WTC11 (cell line): Measurements from ENCODE around the gene CACNA2D1.

Experiments used
- ATF3 ChIP-seq: sonication (generic); formaldehyde crosslinking; conservative IDR thresholded peaks from 2 replicates; pipeline ENCODE4 v1.8.1; 2022; ENCODE audit warnings: mild to moderate bottlenecking, missing genetic modification reagents
- CBFB ChIP-seq: sonication (generic); formaldehyde crosslinking; IDR thresholded peaks from 2 replicates; pipeline ENCODE4 v1.8.1; 2022; ENCODE audit warnings: mild to moderate bottlenecking, low read depth, missing genetic modification reagents
- CTCF ChIP-seq: fragments of 200-600 bp; IDR thresholded peaks from 2 replicates; pipeline ENCODE4 v1.8.0; 2022; ENCODE audit warnings: antibody characterized with exemption
- ESRRA ChIP-seq: sonication (generic); formaldehyde crosslinking; IDR thresholded peaks from 2 replicates; pipeline ENCODE4 v1.8.1; 2022; ENCODE audit warnings: mild to moderate bottlenecking, missing genetic modification reagents, borderline replicate concordance
- FOXJ3 ChIP-seq: sonication (generic); formaldehyde crosslinking; IDR thresholded peaks from 2 replicates; pipeline ENCODE4 v1.9.0; 2021; ENCODE audit warnings: missing genetic modification reagents, mild to moderate bottlenecking, borderline replicate concordance
- GABPB1 ChIP-seq: sonication (generic); formaldehyde crosslinking; IDR thresholded peaks from 2 replicates; pipeline ENCODE4 v1.8.1; 2023; ENCODE audit warnings: mild to moderate bottlenecking, missing genetic modification reagents
- IRF2 ChIP-seq: sonication (generic); formaldehyde crosslinking; IDR thresholded peaks from 2 replicates; pipeline ENCODE4 v1.8.0; 2022; ENCODE audit warnings: low read depth, missing genetic modification reagents, borderline replicate concordance
- JUN ChIP-seq: sonication (generic); formaldehyde crosslinking; IDR thresholded peaks from 2 replicates; pipeline ENCODE4 v1.8.0; 2023; ENCODE audit warnings: mild to moderate bottlenecking, missing genetic modification reagents
- PRDM15 ChIP-seq: sonication (generic); formaldehyde crosslinking; IDR thresholded peaks from 2 replicates; pipeline ENCODE4 v1.8.0; 2022; ENCODE audit warnings: missing genetic modification reagents
- PRRX2 ChIP-seq: fragments of 250-450 bp; sonication (Bioruptor Pico); IDR thresholded peaks from 2 replicates; pipeline ENCODE4 v1.8.0; 2021; ENCODE audit warnings: mild to moderate bottlenecking
- SP1 ChIP-seq: sonication (generic); formaldehyde crosslinking; conservative IDR thresholded peaks from 2 replicates; pipeline ENCODE4 v1.8.1; 2022; ENCODE audit warnings: missing genetic modification reagents
- TCF7 ChIP-seq: sonication (generic); formaldehyde crosslinking; IDR thresholded peaks from 2 replicates; pipeline ENCODE4 v1.8.0; 2022; ENCODE audit warnings: mild to moderate bottlenecking, low read depth, missing genetic modification reagents, moderate library complexity
- ZBTB43 ChIP-seq: sonication (generic); formaldehyde crosslinking; IDR thresholded peaks from 2 replicates; pipeline ENCODE4 v1.8.1; 2023; ENCODE audit warnings: mild to moderate bottlenecking, missing genetic modification reagents
- ZNF317 ChIP-seq: sonication (generic); formaldehyde crosslinking; IDR thresholded peaks from 2 replicates; pipeline ENCODE4 v1.8.1; 2023; ENCODE audit warnings: low read depth, mild to moderate bottlenecking, moderate library complexity, missing genetic modification reagents, borderline replicate concordance

GRCh38 chr7:81986723-81987470 lies 456.7 kb downstream of the CACNA2D1 start:
- TF ChIP-seq FOXJ3 (CRISPR knock-in tag) = no peak
- no peak for TF ChIP-seq IRF2
- no peak for TF ChIP-seq PRDM15 (CRISPR knock-in tag)
- no peak for TF ChIP-seq SP1 (CRISPR knock-in tag)
- TF ChIP-seq CTCF = no peak
- TF ChIP-seq TCF7 = no peak
- TF ChIP-seq PRRX2 (CRISPR knock-in tag) = no peak
- no peak for TF ChIP-seq ESRRA (CRISPR knock-in tag)
- TF ChIP-seq GABPB1 = no peak
- TF ChIP-seq ATF3 = no peak
- no peak for TF ChIP-seq ZNF317 (CRISPR knock-in tag)
- TF ChIP-seq ZBTB43 (CRISPR knock-in tag) = no peak
- TF ChIP-seq CBFB (CRISPR knock-in tag) = no peak
- TF ChIP-seq JUN (CRISPR knock-in tag) = no peak
